Activated CD8-positive, alpha-beta memory T cell treated with anti-CD3 and anti-CD28 coated beads, Interleukin-2, amount 50 U/mL, for 4 hours (primary cell): ENCODE data around the gene CLK3.
"Not testable (repeated sequence)": the region's sequence is repeated elsewhere in the genome, so short reads cannot be mapped to it uniquely, and the experiment has no call there.

Experiments
- DNase-seq: peaks from one replicate; pipeline ENCODE4 v3.0.0-alpha.2; 2020

The CLK3 gene

GRCh38 chr15:74615508-74616365 lies at the start of gene CLK3:
Gene CLK3 (plus strand): TSS chr15:74615836. CDS start chr15:74619197, 3,361 bp downstream.
- DNase-seq: peak; percentile 98

GRCh38 chr15:74568594-74568993 lies 47.0 kb upstream of the CLK3 start:
- no peak for DNase-seq

- DNase-seq: no peak
Measured at GRCh38 chr15:74569731-74570070, 45.9 kb upstream of the CLK3 start.

GRCh38 chr15:74571191-74571590 lies 44.4 kb upstream of the CLK3 start:
- DNase-seq: no peak

GRCh38 chr15:74573987-74574386 lies 41.6 kb upstream of the CLK3 start:
- no peak for DNase-seq

- no peak for DNase-seq
Measured at GRCh38 chr15:74578496-74578994, 37.1 kb upstream of the CLK3 start.

- DNase-seq: no peak
Measured at GRCh38 chr15:74579001-74579400, 36.6 kb upstream of the CLK3 start.

GRCh38 chr15:74580538-74581350 lies 34.9 kb upstream of the CLK3 start:
- no peak for DNase-seq

- no peak for DNase-seq
Measured at GRCh38 chr15:74584204-74584603, 31.4 kb upstream of the CLK3 start.

- no peak for DNase-seq
Measured at GRCh38 chr15:74584779-74585178, 30.9 kb upstream of the CLK3 start.

GRCh38 chr15:74585191-74585590 lies 30.4 kb upstream of the CLK3 start:
- no peak for DNase-seq

GRCh38 chr15:74585857-74586256 lies 29.8 kb upstream of the CLK3 start:
- DNase-seq: no peak

- no peak for DNase-seq
Measured at GRCh38 chr15:74589826-74590225, 25.8 kb upstream of the CLK3 start.

- DNase-seq: no peak
Measured at GRCh38 chr15:74592222-74592621, 23.4 kb upstream of the CLK3 start.

- DNase-seq: no peak
Measured at GRCh38 chr15:74593122-74593521, 22.5 kb upstream of the CLK3 start.

- no peak for DNase-seq
Measured at GRCh38 chr15:74594455-74594854, 21.2 kb upstream of the CLK3 start.

GRCh38 chr15:74595271-74595670 lies 20.4 kb upstream of the CLK3 start:
- no peak for DNase-seq

GRCh38 chr15:74596736-74597135 lies 18.9 kb upstream of the CLK3 start:
- DNase-seq: not testable (repeated sequence)

GRCh38 chr15:74597146-74597705 lies 18.4 kb upstream of the CLK3 start:
- not testable (repeated sequence) for DNase-seq

GRCh38 chr15:74598126-74598842 lies 17.4 kb upstream of the CLK3 start:
- DNase-seq: peak; percentile 85

GRCh38 chr15:74599156-74599555 lies 16.5 kb upstream of the CLK3 start:
- DNase-seq: no peak

- no peak for DNase-seq
Measured at GRCh38 chr15:74603026-74603788, 12.4 kb upstream of the CLK3 start.
